B cell (primary cell): ENCODE results near the gene JMJD8. TPM values are rescaled to one million over a fixed set of nuclear protein-coding genes. Genes with fewer than 3 reads are reported as not detected.
A peak's percentile ranks its signal among the peaks of the same experiment; 100 is the strongest.

Experiments used
- ATAC-seq: fragments of 200-7000 bp; cut with Tn5 transposase; one replicate; pipeline ENCODE4 v1.10.0; 2021; ENCODE audit warnings: low read depth, mild to moderate bottlenecking, moderate number of reproducible peaks, moderate library complexity
- CTCF ChIA-PET: fragments of 350-600 bp; sonication (Branson Sonifier 250); formaldehyde crosslinking; loops from one replicate; lab custom pipeline; 2021; ENCODE audit warnings: antibody characterized with exemption, inconsistent platforms; lab: Charles Lee
- POLR2A ChIA-PET: fragments of 350-600 bp; sonication (Branson Sonifier 250); formaldehyde crosslinking; loops from one replicate; lab custom pipeline; 2021; ENCODE audit warnings: antibody characterized with exemption; lab: Charles Lee
- DNase-seq: peaks from one replicate; pipeline ENCODE4 v3.0.0; 2013
- H2AFZ ChIP-seq: 2 replicates; pipeline ENCODE4 v1.6.1; 2012; ENCODE audit warnings: mild to moderate bottlenecking, low read depth, low read length; ENCODE audit not compliant: insufficient read depth, poor library complexity, severe bottlenecking
- H3K27ac ChIP-seq, 2 donors: 1 replicate in 1 of 2; 2 replicates in 1 of 2; pipeline ENCODE4 v1.5.1; 2012 to 2013; ENCODE audit warnings: low read length in 2 of 2, mild to moderate bottlenecking in 2 of 2, moderate library complexity in 1 of 2
- H3K27me3 ChIP-seq, 4 experiments: fragments of 200-600 bp in 1 of 4; sonication (generic) in 1 of 4; replicated peaks in 1 of 4; 1 replicate in 2 of 4; 2 replicates in 2 of 4; pipeline versions ENCODE4 v1.6.1 to v1.7.0; 2013 to 2016; ENCODE audit warnings: low read length in 3 of 4, mild to moderate bottlenecking in 2 of 4, mixed read lengths in 1 of 4, moderate library complexity in 1 of 4; ENCODE audit not compliant: insufficient read depth in 4 of 4, control insufficient read depth in 3 of 4; ENCODE audit errors: control extremely low read depth in 1 of 4
- H3K36me3 ChIP-seq, 2 experiments: replicated peaks in 1 of 2; 1 replicate in 1 of 2; 2 replicates in 1 of 2; pipeline versions ENCODE4 v1.6.1 to v1.7.1; 2013; ENCODE audit warnings: low read length in 1 of 2; ENCODE audit not compliant: insufficient read depth in 2 of 2, control insufficient read depth in 1 of 2; ENCODE audit errors: control extremely low read depth in 1 of 2, extremely low read depth in 1 of 2
- H3K4me1 ChIP-seq, 2 donors: fragments of 200-600 bp in 1 of 2; sonication (generic) in 1 of 2; 1 replicate in 1 of 2; 2 replicates in 1 of 2; pipeline versions ENCODE4 v1.5.1 to v1.6.1; 2013 to 2017; ENCODE audit warnings: low read length in 2 of 2; ENCODE audit not compliant: control insufficient read depth in 2 of 2, insufficient read depth in 2 of 2
- H3K4me2 ChIP-seq: replicated peaks from 2 replicates; pipeline ENCODE3; 2012; ENCODE audit warnings: mild to moderate bottlenecking, low read depth, low read length; ENCODE audit not compliant: poor library complexity, severe bottlenecking
- H3K4me3 ChIP-seq, 5 experiments: fragments of 200-600 bp in 1 of 5; sonication (generic) in 1 of 5; 1 replicate in 3 of 5; 2 replicates in 2 of 5; pipeline versions ENCODE4 v1.5.1 to v1.7.0; 2011 to 2016; ENCODE audit warnings: low read length in 4 of 5, mild to moderate bottlenecking in 4 of 5, low read depth in 2 of 5, control low read depth in 1 of 5, moderate library complexity in 1 of 5; ENCODE audit not compliant: insufficient read depth in 1 of 5; ENCODE audit errors: control extremely low read depth in 1 of 5, extremely low read depth in 1 of 5
- H3K79me2 ChIP-seq: fragments of 200-600 bp; sonication (generic); one replicate; pipeline ENCODE4 v1.6.0; 2016; ENCODE audit warnings: low read length; ENCODE audit not compliant: control insufficient read depth, insufficient read depth
- H3K9ac ChIP-seq: fragments of 200-600 bp; sonication (generic); 2 replicates; pipeline ENCODE4 v1.6.1; 2017; ENCODE audit warnings: mild to moderate bottlenecking, low read length, moderate library complexity
- H3K9me3 ChIP-seq, 3 donors: one replicate each; pipeline versions ENCODE4 v1.6.1 to v1.7.1; 2013; ENCODE audit warnings: low read length in 2 of 3; ENCODE audit not compliant: control insufficient read depth in 2 of 3, insufficient read depth in 1 of 3; ENCODE audit errors: control extremely low read depth in 1 of 3
- H4K20me1 ChIP-seq: 2 replicates; pipeline ENCODE4 v1.6.0; 2012; ENCODE audit warnings: mild to moderate bottlenecking, low read length; ENCODE audit not compliant: insufficient read depth, control insufficient read depth, poor library complexity, severe bottlenecking
- H3K27ac Mint-ChIP-seq: one replicate; pipeline ENCODE4 v1.8.0; 2021; ENCODE audit warnings: mixed read lengths
- H3K27me3 Mint-ChIP-seq: one replicate; pipeline ENCODE4 v1.8.0; 2021; ENCODE audit warnings: mixed read lengths
- H3K4me1 Mint-ChIP-seq: one replicate; pipeline ENCODE4 v1.8.0; 2021; ENCODE audit warnings: mixed read lengths
- H3K4me3 Mint-ChIP-seq: one replicate; pipeline ENCODE4 v1.8.0; 2021; ENCODE audit warnings: mixed read lengths
- H3K9me3 Mint-ChIP-seq: one replicate; pipeline ENCODE4 v1.8.0; 2022; ENCODE audit warnings: mixed read lengths; ENCODE audit not compliant: insufficient read depth
- CTCF ChIP-seq: fragments of 200-600 bp; IDR thresholded peaks from one replicate; pipeline ENCODE4 v1.8.0; 2022; ENCODE audit warnings: antibody characterized with exemption, mild to moderate bottlenecking
- EZH2 ChIP-seq: IDR thresholded peaks from 2 replicates; pipeline ENCODE4 v1.6.1; 2012; ENCODE audit warnings: borderline replicate concordance, low read depth, mild to moderate bottlenecking, moderate library complexity, low read length; ENCODE audit not compliant: insufficient read depth, poor library complexity, severe bottlenecking
- WGBS: methylation state at CpG from one replicate; pipeline ENCODE4 v1.1.5; 2013; ENCODE audit warnings: missing lambda C conversion rate; ENCODE audit not compliant: insufficient coverage; 5-methylcytosine and 5-hydroxymethylcytosine counted together
- intact Hi-C: fragments of 100-400 bp; cut with micrococcal nuclease; formaldehyde crosslinking; loops from one replicate; pipeline ENCODE4 v1.10.0; 2022
- polyA plus RNA-seq: library from polyadenylated mRNA; depleted of rRNA; stranded (reverse); fragments of >200 nt; gene quantifications from 2 replicates; pipeline ENCODE4 v1.2.3, GENCODE V29; 2012
- total RNA-seq, 2 donors: library from RNA; stranded (reverse); fragments of 120-200 nt in 1 of 2; gene quantifications; 1 replicate in 1 of 2; 2 replicates in 1 of 2; pipeline versions ENCODE4 v1.2.3 to v1.2.4, GENCODE V29; 2013 to 2022

The JMJD8 gene
- total and polyA plus RNA-seq, 2 donors (not counting 1 experiment from before 2014, with no cell fraction given), result 46.3 to 69.3 TPM

GRCh38 chr16:702341-702740, 18.2 kb upstream of the JMJD8 start:
- no peak for DNase-seq
- Mint-ChIP-seq H3K27me3 (peaks cover 21% of the 10 kb centered on the region), H3K9me3 (no peaks in the 10 kb centered on the region), H3K27ac (no peak overlapping the region), H3K4me1 (no peaks in the 10 kb centered on the region), H3K4me3 (no peak overlapping the region)
- H3K9me3 ChIP-seq, result peaks cover 0 to 40% (median 0%) of the 10 kb centered on the region in 3 donors
- CTCF ChIA-PET, result interaction anchor here (1.2 kb wide), 1 partner anchor 10 kb away, joined by 3 read pairs; no protein-coding TSS in a partner anchor
- H3K4me3 ChIP-seq, result no peak overlapping the region
- H4K20me1 ChIP-seq, result no peaks in the 10 kb centered on the region
- intact Hi-C loops, result no loop called here
- H3K9ac ChIP-seq, result no peak overlapping the region
- H2AFZ ChIP-seq, result no peak overlapping the region
- peaks cover 18 to 24% of the 10 kb centered on the region in 2 donors for H3K4me1 ChIP-seq
- H3K79me2 ChIP-seq, result no peaks in the 10 kb centered on the region
- no peak for ATAC-seq
- TF ChIP-seq CTCF (no peak), EZH2 (no peak)
- no peak overlapping the region for H3K4me2 ChIP-seq
- POLR2A ChIA-PET, result no interaction called here
- H3K27me3 ChIP-seq, result peaks cover 0 to 74% (median 36%) of the 10 kb centered on the region in 4 experiments
- WGBS, result 89% methylated on average over 19 of the region's 19 CpGs
- H3K27ac ChIP-seq, result no peak overlapping the region
- H3K36me3 ChIP-seq, result no peaks in the 10 kb centered on the region

- CTCF ChIA-PET, result interaction anchor here (1.2 kb wide), 1 partner anchor 12 kb away, joined by 3 read pairs; no protein-coding TSS in a partner anchor
- no peaks in the 10 kb centered on the region for H3K36me3 ChIP-seq
- peaks cover 0 to 72% (median 31%) of the 10 kb centered on the region in 4 experiments for H3K27me3 ChIP-seq
- peaks cover 18 to 20% of the 10 kb centered on the region in 2 donors for H3K4me1 ChIP-seq
- POLR2A ChIA-PET, result no interaction called here
- intact Hi-C loops, result no loop called here
- TF ChIP-seq CTCF (no peak), EZH2 (no peak)
- ATAC-seq (no peak), DNase-seq (peak; percentile 59)
- no peaks in the 10 kb centered on the region for H4K20me1 ChIP-seq
- peaks cover 0 to 31% (median 0%) of the 10 kb centered on the region in 3 donors for H3K9me3 ChIP-seq
- H3K79me2 ChIP-seq, result no peaks in the 10 kb centered on the region
- no peak overlapping the region for H3K27ac ChIP-seq
- Mint-ChIP-seq H3K4me3 (no peak overlapping the region), H3K27me3 (peaks cover 26% of the 10 kb centered on the region), H3K9me3 (no peaks in the 10 kb centered on the region), H3K4me1 (no peaks in the 10 kb centered on the region), H3K27ac (no peak overlapping the region)
- H3K9ac ChIP-seq, result no peak overlapping the region
- no peak overlapping the region for H2AFZ ChIP-seq
- WGBS, result 7% methylated on average over 76 of the region's 76 CpGs
- peak overlapping the region; percentile 30 for H3K4me2 ChIP-seq
- no peak overlapping the region for H3K4me3 ChIP-seq
Observed at GRCh38 chr16:700684-701584, 16.8 kb upstream of the JMJD8 start.
